ENCODE results near the gene ARHGEF26. TPM values are rescaled to one million over a fixed set of nuclear protein-coding genes. Genes with fewer than 3 reads are reported as not detected.

The ARHGEF26 gene
- polyA plus RNA-seq, 1 experiment = 0.56 TPM

DNA sequence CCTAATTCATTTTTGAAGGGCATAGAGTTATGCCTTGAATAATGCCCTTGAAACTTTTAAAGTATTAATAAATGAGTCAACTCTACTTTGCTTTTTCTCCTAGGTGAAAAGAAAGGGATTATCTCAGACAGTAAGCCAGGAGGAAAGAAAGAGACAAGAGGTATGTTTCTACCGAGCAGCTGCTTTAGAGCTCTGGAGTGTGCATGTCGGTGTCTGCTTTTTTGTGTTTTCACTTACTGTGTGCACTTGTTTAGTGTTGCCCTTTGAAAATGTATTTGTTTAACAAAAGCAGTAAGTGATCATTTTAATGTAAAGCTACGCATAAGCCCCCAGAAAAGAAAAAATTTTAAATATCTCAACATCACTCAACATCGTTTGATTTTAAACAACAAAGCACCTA, 28.1 kb downstream of the ARHGEF26 start:
- no peak for DNase-seq (ENCODE audit: low read depth, low spot score)
- CTCF ChIA-PET = no interaction called here
- no peak overlapping the region for H3K27ac ChIP-seq (ENCODE audit: low read depth, low read length)
- POLR2A ChIA-PET = no interaction called here
- H3K27me3 ChIP-seq (ENCODE audit: control insufficient read depth, insufficient read depth, low read length) = no peaks in the 10 kb centered on the region
- H3K4me3 ChIP-seq (ENCODE audit: low read depth, low read length) = no peak overlapping the region
- H3K9me3 ChIP-seq (ENCODE audit: control insufficient read depth, insufficient read depth, low read length) = no peaks in the 10 kb centered on the region
- TF ChIP-seq, protein P1, sequence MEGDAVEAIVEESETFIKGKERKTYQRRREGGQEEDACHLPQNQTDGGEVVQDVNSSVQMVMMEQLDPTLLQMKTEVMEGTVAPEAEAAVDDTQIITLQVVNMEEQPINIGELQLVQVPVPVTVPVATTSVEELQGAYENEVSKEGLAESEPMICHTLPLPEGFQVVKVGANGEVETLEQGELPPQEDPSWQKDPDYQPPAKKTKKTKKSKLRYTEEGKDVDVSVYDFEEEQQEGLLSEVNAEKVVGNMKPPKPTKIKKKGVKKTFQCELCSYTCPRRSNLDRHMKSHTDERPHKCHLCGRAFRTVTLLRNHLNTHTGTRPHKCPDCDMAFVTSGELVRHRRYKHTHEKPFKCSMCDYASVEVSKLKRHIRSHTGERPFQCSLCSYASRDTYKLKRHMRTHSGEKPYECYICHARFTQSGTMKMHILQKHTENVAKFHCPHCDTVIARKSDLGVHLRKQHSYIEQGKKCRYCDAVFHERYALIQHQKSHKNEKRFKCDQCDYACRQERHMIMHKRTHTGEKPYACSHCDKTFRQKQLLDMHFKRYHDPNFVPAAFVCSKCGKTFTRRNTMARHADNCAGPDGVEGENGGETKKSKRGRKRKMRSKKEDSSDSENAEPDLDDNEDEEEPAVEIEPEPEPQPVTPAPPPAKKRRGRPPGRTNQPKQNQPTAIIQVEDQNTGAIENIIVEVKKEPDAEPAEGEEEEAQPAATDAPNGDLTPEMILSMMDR (IDR thresholded peaks at IDR 0.05; ENCODE audit: low read depth, low read length) = no peak

DNA sequence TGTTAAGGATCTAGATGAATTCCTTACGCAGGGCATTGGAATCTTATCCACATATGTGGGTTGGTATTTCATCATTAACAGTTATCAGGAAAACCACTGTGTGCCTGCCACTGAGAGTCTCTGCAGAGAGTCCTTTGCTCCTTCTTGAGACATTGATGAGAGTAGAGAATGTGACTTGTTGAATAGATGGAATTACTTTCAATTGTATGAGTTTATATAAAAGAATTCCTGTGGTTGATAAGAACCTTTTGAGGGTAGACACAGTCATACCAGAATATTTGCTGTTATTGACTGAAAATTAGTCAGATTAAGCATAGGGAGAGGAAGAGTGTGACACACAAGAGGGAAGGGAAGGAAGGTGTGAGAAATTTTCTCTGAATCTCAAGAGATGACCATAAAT, 30.8 kb downstream of the ARHGEF26 start:
- no peaks in the 10 kb centered on the region for H3K27me3 ChIP-seq (ENCODE audit: control insufficient read depth, insufficient read depth, low read length)
- TF ChIP-seq, protein P1 (IDR thresholded peaks at IDR 0.05; ENCODE audit: low read depth, low read length) = no peak
- CTCF ChIA-PET = no interaction called here
- no peaks in the 10 kb centered on the region for H3K9me3 ChIP-seq (ENCODE audit: control insufficient read depth, insufficient read depth, low read length)
- H3K27ac ChIP-seq (ENCODE audit: low read depth, low read length) = no peak overlapping the region
- POLR2A ChIA-PET = no interaction called here
- H3K4me3 ChIP-seq (ENCODE audit: low read depth, low read length) = no peak overlapping the region
- peak; percentile 23 for DNase-seq (ENCODE audit: low read depth, low spot score)

DNA sequence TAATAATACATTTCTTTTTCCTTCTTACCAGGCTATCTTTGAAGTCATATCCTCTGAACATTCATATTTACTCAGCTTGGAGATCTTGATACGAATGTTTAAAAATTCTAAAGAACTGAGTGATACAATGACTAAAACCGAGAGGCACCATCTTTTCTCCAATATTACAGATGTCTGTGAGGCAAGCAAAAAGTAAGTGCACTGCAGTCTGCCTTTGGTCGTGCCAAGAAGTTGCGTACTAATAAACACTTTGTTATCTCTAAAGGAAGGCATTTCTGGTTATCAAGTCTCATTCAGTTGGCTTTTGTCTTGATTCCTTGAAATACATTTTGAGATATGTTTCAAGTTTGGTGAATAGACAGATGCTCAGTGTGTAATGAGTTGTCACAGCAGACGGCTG, 31.6 kb downstream of the ARHGEF26 start:
- ChIA-PET POLR2A (no interaction called here), CTCF (no interaction called here)
- no peaks in the 10 kb centered on the region for H3K9me3 ChIP-seq (ENCODE audit: control insufficient read depth, insufficient read depth, low read length)
- TF ChIP-seq, protein P1 (IDR thresholded peaks at IDR 0.05; ENCODE audit: low read depth, low read length) = no peak
- DNase-seq (ENCODE audit: low read depth, low spot score) = no peak
- H3K27me3 ChIP-seq (ENCODE audit: control insufficient read depth, insufficient read depth, low read length) = no peaks in the 10 kb centered on the region
- no peak overlapping the region for H3K27ac ChIP-seq (ENCODE audit: low read depth, low read length)
- H3K4me3 ChIP-seq (ENCODE audit: low read depth, low read length) = no peak overlapping the region

DNA sequence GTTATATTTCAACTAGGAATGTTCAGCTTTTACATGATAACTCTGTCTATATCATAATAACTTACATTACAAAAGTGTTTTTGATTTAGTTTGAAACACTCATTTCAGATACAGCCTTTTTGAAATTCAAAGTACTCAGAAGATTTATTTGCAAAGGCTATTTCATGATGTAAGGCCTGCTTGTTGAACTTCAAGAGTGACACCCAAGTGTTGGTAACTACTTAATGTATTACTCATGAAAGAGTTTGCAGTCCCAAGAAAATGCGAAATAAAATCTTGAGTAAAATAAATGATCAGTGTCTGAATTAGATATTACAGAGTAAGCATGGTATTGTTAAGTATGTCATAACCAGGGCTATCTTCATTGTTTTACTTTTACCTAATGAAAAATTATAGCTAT, 35.3 kb downstream of the ARHGEF26 start:
- Histone ChIP-seq H3K4me3 (ENCODE audit: low read depth, low read length) (no peak overlapping the region), H3K9me3 (ENCODE audit: control insufficient read depth, insufficient read depth, low read length) (no peaks in the 10 kb centered on the region), H3K27me3 (ENCODE audit: control insufficient read depth, insufficient read depth, low read length) (no peaks in the 10 kb centered on the region), H3K27ac (ENCODE audit: low read depth, low read length) (no peak overlapping the region)
- ChIA-PET CTCF (interaction anchor here (1.8 kb wide), 1 partner anchor 96 kb away, joined by 4 read pairs; no protein-coding TSS in a partner anchor), POLR2A (no interaction called here)
- TF ChIP-seq, protein P1 (IDR thresholded peaks at IDR 0.05; ENCODE audit: low read depth, low read length) = no peak
- no peak for DNase-seq (ENCODE audit: low read depth, low spot score)

DNA sequence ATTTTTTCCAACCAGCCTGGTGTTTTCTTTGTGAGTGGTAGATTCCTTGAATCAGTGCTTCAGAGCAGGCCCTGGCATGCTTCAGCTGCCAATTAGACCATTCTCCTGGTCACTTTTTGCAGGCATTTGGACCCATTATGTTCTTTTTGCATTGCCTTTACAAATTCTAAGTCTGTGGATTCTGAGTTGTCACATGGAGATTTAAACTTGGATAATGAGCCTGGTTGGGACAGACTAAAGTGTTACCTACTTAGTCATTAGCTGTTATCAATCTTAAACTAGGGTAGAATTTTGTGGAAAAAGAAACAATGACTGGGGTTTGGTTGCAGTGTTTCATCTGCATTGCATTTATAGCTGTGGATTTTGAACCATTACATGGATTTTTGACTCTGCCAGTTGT, 40.6 kb downstream of the ARHGEF26 start:
- ChIA-PET POLR2A (no interaction called here), CTCF (interaction anchor here (1.0 kb wide), 1 partner anchor 64 kb away, joined by 3 read pairs; no protein-coding TSS in a partner anchor)
- no peak for DNase-seq (ENCODE audit: low read depth, low spot score)
- TF ChIP-seq, protein P1 (IDR thresholded peaks at IDR 0.05; ENCODE audit: low read depth, low read length) = no peak
- no peaks in the 10 kb centered on the region for H3K27me3 ChIP-seq (ENCODE audit: control insufficient read depth, insufficient read depth, low read length)
- no peaks in the 10 kb centered on the region for H3K9me3 ChIP-seq (ENCODE audit: control insufficient read depth, insufficient read depth, low read length)
- no peak overlapping the region for H3K4me3 ChIP-seq (ENCODE audit: low read depth, low read length)
- no peak overlapping the region for H3K27ac ChIP-seq (ENCODE audit: low read depth, low read length)

Measured in AG04450 (cell line).